HTR-8/SVneo (cell line): ENCODE results near the gene AGAP5.
"Not testable (repeated sequence)": the region's sequence is repeated elsewhere in the genome, so short reads cannot be mapped to it uniquely, and the experiment has no call there.

Experiments used
- DNase-seq: peaks from one replicate; pipeline ENCODE4 v3.0.0; 2011; ENCODE audit warnings: low spot score, mixed read lengths; ENCODE audit not compliant: insufficient read length
- FAIRE-seq: peaks from 2 replicates; lab custom pipeline; 2011; peaks lifted over from hg19 to GRCh38; lab: Jason Lieb, UNC

Gene AGAP5

DNA sequence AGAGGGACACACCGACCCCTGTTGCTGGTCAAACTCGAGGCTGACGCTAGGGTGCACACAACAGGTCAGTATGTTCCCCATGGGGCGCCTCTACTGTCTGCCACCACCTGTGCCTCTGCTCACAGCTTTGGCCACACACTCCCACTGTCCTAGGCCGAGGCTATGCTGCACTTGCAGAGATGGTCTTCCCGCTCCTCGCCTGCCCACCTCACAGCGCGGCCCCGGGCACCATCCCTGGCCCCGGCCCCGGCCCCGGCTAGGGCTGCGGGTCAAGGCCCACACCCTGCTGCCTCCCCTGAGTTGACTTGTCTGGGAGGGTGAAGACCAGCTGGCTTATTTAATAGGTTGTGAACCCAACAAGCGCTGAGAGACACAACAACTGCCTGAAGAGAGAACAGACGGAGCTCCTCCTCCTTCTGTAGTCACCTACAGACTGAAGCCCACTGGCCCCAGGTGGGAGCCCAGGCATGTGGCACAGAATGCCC lies at the start of gene AGAP5:
Gene AGAP5, minus strand, starts transcription at position 435 of the 485 bp plus-strand sequence. Its CDS starts 354 bp downstream, at position 81.
- DNase-seq, FAIRE-seq: not testable (repeated sequence)

DNA sequence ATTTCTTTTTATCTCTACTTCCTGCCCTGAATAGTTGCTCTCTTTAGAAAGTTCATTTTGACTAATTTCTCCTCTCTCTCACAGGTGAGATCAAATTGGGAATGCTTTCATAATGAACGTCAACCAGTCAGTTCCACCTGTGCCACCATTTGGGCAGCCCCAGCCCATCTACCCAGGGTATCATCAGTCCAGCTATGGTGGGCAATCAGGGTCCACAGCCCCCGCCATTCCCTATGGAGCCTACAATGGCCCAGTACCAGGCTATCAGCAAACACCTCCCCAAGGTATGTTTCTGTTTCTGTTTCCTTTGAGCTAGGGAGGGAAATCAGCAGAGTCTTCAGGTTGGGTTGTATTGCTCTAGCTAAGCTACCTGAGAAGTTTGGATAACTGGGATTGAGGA lies 48.8 kb upstream of the AGAP5 start:
- FAIRE-seq, result no peak
- no peak for DNase-seq

DNA sequence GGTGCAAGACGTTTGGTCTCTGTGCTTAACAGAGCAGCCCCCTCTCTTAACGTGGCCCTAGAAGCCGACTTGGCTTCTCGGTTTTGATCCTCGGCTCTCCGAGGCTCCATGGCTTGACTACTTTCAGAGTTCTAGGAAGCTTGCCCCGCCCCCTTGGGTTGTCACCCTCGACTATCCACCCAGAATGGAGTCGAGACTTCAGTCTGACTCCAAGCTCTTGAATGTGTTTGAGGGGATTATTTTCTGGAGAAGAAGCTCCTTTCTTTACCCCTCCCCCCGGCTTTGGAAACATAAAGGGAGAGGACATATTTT lies 46.7 kb upstream of the AGAP5 start:
- FAIRE-seq, result no peak
- DNase-seq, result peak; percentile 56

DNA sequence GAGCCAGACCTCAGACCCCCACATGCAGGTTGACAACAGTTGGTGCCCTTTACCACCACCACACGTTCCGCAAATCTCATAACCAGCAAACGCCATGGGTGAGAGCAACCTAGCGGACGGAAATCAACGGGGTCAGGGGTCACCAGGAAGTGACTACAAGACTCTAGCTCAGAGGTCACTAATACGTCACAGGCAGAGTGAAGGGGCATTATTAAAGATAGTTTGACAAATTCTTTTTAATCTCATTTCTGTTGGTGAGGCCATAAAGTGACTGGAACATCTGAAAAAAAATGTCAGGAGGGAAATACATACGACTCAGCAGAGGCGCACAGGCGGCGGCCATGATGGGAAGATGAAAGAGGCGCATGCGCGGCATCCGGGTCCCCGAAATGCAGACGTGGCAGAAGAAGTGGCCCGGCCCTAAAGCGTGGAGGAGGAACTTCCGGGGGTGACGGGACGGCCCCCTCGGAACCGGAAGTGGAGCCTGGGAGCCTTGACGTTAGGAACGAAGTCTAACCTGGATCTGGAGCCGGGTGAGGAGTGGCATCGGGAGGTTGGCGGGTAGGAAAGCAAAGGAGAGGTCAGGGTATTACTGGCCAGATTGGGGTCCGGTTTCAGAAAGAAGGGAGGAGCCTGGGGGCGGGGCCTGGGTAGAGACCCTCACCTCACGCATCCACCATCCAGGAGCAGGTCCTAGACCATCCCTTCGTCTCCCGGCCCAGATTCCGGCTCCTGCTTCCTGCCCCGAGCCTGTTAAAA lies 46.2 kb upstream of the AGAP5 start, which contains the start of gene SEC24C:
Gene SEC24C, plus strand, starts transcription at position 468 of the 759 bp plus-strand sequence. CDS start 2,461 bp downstream, outside the sequence.
- FAIRE-seq, result no peak

GRCh38 chr10:73743327-73743904 lies 45.5 kb upstream of the AGAP5 start:
- no peak for DNase-seq
- no peak for FAIRE-seq

More for the DNA sequence above, 46.2 kb upstream of the AGAP5 start, which contains the start of gene SEC24C:
- DNase-seq, result peak; percentile 95

DNA sequence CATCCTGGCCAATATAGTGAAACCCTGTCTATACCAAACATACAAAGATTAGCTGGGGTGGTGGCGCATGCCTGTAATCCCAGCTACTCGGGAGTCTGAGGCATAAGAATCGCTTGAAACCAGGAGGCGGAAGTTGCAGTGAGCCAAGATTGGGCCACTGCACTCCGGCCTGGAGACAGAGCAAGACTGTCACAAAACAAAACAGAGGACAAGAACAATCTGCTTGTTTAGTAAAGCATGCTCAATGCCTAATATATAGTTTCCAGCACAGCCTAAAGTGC lies 44.5 kb upstream of the AGAP5 start:
- FAIRE-seq (no peak), DNase-seq (no peak)

GRCh38 chr10:73740501-73741254 lies 42.8 kb upstream of the AGAP5 start:
- DNase-seq, FAIRE-seq: not testable (repeated sequence)

- DNase-seq (no peak), FAIRE-seq (no peak)
Observed at GRCh38 chr10:73734796-73735305, 36.9 kb upstream of the AGAP5 start.

DNA sequence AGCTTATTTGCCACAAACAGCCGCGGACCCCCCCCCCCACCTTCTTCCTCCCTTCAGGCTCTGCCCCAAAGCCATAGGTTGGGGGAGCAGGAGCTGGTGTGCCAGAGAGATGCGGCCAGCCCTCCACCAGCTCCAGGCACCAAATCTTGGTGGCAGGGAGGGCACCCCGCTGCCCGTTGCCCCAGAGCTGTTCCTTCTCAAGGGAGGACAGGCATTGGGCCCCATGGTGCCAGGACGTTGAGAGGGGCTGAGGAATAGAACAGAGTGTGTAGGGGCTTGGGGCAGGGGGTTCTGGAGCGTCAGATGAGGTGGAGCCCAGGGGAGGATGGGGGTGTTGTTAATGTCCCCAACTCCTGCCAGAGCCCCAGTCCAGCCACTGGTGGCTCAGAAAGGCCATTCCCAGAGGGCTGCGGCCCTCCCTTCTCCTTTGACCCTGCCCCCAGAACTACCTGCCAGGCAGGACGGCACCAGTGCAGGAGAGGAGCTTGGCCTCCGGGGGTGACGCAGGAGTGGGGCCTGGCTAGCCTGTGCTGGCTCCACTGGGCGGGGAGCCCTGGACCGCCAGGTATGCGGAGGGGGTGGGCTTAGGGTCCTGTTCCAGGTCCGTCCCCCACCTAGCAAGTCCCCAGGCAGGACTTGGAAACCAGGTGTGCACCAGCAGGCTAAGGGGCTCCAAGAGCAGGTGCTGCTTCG lies 36.3 kb upstream of the AGAP5 start:
- FAIRE-seq, result no peak
- no peak for DNase-seq

DNA sequence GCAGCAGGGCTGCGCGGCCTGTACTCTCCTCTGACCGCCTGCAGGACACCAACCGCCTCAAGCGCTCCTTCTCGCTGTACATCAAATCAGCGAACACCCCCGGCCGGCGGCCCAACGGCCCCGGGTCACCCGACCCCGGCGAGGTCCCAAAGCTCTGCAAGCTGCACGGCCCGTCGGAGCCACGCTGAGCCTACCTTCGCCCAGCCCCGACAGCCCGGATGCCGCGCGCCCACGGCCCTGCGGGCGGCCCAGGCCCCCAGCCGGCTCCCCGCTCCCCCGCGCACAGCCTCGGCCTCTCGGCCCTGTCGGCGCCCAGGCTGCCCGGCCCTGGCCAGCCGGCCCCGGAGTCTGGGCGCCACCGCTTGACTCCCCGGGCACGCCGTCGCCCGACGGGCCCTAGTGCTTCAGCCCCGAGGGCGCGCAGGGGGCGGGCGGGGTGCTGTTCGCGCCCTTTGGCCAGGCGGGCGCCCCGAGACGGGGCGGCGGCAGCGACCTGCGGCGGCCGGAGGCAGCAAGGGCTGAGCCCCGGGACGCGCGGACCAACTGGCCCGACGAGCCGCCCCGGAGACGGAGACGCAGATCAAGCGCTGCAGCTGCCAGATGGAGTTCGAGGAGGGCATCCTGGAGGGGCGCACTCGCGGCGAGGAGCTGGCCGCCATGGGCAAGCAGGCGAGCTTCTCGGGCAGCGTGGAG lies 35.2 kb upstream of the AGAP5 start:
- no peak for FAIRE-seq
- DNase-seq, result no peak

GRCh38 chr10:73732426-73732825 lies 34.5 kb upstream of the AGAP5 start:
- FAIRE-seq, result no peak
- no peak for DNase-seq

DNA sequence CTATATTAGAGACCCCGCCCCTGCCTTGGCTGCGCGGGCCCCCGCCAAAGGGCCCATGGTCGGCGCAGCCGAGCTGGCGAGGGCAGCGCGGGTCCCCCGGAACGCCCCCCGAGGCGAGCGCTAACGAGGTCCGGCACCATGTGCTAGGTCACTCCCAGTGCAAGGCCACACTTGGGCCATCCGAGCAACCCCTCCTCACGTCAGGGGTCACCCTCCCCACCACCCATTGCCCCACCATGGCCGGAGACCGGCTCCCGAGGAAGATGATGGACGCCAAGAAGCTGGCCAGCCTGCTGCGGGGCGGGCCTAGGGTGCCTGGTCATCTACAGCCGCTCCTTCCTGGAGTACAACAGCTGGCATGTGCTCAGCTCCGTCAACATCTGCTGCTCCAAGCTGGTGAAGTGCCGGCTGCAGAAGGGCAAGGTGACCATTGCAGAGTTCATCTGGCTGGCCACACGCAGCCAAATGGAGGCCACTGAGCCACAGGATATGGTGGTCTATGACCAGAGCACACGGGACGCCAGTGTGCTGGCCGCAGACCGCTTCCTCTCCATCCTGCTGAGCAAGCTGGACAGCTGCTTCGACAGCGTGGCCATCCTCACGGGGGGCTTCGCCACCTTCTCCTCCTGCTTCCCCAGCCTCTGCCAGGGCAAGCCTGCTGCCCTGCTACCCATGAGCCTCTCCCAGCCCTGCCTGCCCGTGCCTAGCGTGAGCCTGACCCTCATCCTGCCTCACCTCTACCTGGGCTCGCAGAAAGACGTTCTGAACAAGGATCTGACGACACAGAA lies 33.9 kb upstream of the AGAP5 start:
- DNase-seq (no peak), FAIRE-seq (no peak)

- no peak for FAIRE-seq
- peak; percentile 84 for DNase-seq
Observed at GRCh38 chr10:73730153-73730906, 32.4 kb upstream of the AGAP5 start.

DNA sequence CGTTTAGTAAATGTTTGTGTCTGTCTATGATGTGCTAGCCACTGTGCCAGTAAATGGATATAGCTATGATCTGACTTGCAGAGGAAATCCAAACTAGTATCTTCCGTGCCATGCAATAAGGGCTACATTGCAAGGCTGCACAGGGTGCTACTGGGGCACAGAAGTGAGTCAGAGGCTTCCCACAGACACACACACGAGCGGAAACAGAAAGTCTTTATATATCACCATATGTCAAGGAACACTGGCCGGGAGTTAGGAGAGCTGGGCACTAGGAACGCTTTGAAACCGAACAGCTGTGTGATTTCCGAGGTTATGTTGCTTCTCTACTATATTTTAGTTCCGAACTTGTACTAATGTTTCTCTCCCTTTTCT lies 31.9 kb upstream of the AGAP5 start:
- DNase-seq, FAIRE-seq: not testable (repeated sequence)

DNA sequence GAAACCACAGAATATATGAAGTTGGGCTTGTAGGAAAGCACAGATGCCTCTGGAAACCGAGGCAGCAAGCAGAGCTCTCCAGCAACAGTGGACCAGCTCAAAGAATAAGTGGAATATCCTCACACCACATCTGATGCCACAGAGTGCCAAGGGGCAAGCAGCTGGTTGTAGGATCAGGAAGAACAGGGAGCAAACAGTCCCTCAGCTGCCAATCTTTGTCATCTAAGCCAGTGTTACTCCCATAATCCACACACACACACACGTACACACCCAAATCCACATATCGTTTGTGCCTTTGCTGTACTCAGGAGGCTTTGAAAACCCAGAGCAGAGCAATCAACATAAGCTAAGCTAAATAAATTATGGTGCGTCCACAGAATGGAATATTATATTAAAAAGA lies 25.6 kb upstream of the AGAP5 start:
- DNase-seq (no peak), FAIRE-seq (no peak)

GRCh38 chr10:73720561-73720960 lies 22.7 kb upstream of the AGAP5 start:
- not testable (repeated sequence) for FAIRE-seq, DNase-seq

GRCh38 chr10:73717556-73717955 lies 19.6 kb upstream of the AGAP5 start:
- no peak for DNase-seq
- no peak for FAIRE-seq

- DNase-seq (no peak), FAIRE-seq (no peak)
Observed at GRCh38 chr10:73716251-73716650, 18.3 kb upstream of the AGAP5 start.
